Spleen (tissue), 7 donors: Measurements from ENCODE around the gene CCDC92B.

Source experiments
- CTCF ChIP-seq, 11 experiments: fragments of 200-600 bp in 7 of 11; fragments of 450-650 bp in 4 of 11; sonication (generic) in 4 of 11; IDR thresholded peaks in 8 of 11; conservative IDR thresholded peaks in 3 of 11; 1 replicate in 7 of 11; 2 replicates in 4 of 11; pipeline versions ENCODE4 v1.4.0 to v1.8.0; 2016 to 2021; ENCODE audit warnings: antibody characterized with exemption in 11 of 11, inconsistent platforms in 4 of 11, mild to moderate bottlenecking in 1 of 11
- POLR2AphosphoS5 ChIP-seq, 3 donors: sonication (generic); formaldehyde crosslinking; IDR thresholded peaks; one replicate each; pipeline ENCODE4 v1.5.1; 2017; ENCODE audit warnings: antibody characterized with exemption in 3 of 3
- donor health status: DM: no; HTN: no; CAD: no; lungs with moderate emphysema.
- donor health status: DM: no; HTN: no; CAD: no.
- donor health status: DM: no; HTN: no; CAD: no.

- TF ChIP-seq CTCF (IDR thresholded peaks at IDR 0.05 in 8 of 11, conservative IDR thresholded peaks at IDR 0.05 in 3 of 11) (no peak), POLR2AphosphoS5 (IDR thresholded peaks at IDR 0.05) (no peak)
Measured at GRCh38 chr17:2694381-2695242, 54.8 kb downstream of the CCDC92B start.
